GM10248 (cell line): ENCODE data around the gene FAM78B.

Experiments
- CTCF ChIA-PET: fragments of 300-600 bp; sonication (Branson Sonifier 250); formaldehyde crosslinking; extraction: SDS; loops from one replicate; lab custom pipeline; 2021; ENCODE audit warnings: antibody characterized with exemption; lab: Yijun Ruan, JAX
- POLR2A ChIA-PET: fragments of 350-650 bp; sonication (Branson Sonifier 250); formaldehyde crosslinking; extraction: SDS; loops from one replicate; lab custom pipeline; 2020; ENCODE audit warnings: antibody characterized with exemption; lab: Yijun Ruan, JAX
- DNase-seq: peaks from one replicate; pipeline ENCODE4 v3.0.0; 2012; ENCODE audit errors: extremely low spot score
- TF ChIP-seq, protein P1 (sequence below): IDR thresholded peaks from 2 replicates; pipeline ENCODE4 v1.5.1; 2012; ENCODE audit warnings: mild to moderate bottlenecking, low read depth; ENCODE audit errors: extremely low read depth, missing control alignments, control extremely low read depth

Gene FAM78B

DNA sequence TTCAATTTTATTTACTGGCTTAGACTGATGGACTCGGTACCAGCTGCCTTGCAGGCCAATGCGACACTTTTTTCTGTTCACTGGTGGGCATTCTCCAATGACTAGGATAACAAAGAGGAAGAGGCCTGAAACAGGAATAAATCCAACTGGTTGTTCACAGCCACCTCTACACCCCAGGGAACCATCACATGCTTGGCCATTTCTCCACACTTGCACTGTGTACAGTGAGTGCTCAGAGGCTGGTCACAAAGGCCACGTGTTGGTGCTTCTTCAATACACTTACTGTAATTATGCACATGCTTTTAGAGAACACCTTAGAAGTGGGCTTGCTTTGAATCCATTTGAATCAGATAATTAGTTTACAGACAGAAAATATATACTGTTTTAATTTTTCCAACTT is 113.4 kb downstream of the FAM78B start:
- ChIA-PET CTCF (interaction anchor here (1.6 to 1.8 kb wide), 2 partner anchors 13 to 15 kb away, joined by 5 read pairs; no protein-coding TSS in a partner anchor), POLR2A (no interaction called here)
- TF ChIP-seq, protein P1, sequence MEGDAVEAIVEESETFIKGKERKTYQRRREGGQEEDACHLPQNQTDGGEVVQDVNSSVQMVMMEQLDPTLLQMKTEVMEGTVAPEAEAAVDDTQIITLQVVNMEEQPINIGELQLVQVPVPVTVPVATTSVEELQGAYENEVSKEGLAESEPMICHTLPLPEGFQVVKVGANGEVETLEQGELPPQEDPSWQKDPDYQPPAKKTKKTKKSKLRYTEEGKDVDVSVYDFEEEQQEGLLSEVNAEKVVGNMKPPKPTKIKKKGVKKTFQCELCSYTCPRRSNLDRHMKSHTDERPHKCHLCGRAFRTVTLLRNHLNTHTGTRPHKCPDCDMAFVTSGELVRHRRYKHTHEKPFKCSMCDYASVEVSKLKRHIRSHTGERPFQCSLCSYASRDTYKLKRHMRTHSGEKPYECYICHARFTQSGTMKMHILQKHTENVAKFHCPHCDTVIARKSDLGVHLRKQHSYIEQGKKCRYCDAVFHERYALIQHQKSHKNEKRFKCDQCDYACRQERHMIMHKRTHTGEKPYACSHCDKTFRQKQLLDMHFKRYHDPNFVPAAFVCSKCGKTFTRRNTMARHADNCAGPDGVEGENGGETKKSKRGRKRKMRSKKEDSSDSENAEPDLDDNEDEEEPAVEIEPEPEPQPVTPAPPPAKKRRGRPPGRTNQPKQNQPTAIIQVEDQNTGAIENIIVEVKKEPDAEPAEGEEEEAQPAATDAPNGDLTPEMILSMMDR: no peak
- no peak for DNase-seq

DNA sequence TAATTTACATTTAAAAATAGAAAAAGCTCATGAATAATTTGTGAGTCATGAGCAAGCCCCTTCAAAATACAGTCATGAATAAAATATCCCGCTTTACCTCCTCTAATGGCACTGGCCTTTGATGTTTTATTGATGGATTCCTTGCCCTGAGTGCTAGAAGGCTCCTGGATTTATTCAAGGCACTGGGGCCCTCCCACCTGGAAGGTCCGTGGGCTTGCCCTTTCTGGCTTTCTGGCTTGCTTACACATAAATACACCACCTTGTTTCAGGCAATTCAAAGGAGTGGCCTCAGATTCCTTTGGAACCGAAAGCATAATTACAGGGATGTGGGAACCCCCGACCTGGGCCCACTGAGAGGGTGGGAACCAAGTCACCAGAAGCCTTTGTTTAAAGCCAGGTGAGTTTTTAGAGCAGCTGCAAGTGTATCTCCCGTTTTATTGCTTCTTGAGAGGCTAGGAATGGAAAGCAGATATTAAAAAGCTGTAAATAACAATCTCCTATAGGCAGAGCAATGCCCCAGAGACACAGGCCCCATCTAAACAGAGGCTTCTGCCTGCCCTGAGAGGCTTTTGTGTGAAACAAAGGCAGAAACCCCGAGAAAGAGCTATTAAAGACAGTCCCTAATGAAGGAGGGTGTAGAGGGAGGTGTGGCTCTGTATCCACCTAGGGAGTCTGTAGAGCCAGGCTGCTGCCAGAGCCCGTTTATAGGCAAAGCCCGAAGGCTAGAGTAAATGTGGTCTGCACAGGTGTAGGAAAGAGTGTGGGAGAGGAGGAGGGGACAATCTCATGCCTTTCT is 126.4 kb downstream of the FAM78B start:
- DNase-seq: no peak
- CTCF ChIA-PET: interaction anchor here (1.0 kb wide), 1 partner anchor 12 kb away, joined by 5 read pairs; no protein-coding TSS in a partner anchor
- POLR2A ChIA-PET: no interaction called here
- TF ChIP-seq, protein P1: no peak

DNA sequence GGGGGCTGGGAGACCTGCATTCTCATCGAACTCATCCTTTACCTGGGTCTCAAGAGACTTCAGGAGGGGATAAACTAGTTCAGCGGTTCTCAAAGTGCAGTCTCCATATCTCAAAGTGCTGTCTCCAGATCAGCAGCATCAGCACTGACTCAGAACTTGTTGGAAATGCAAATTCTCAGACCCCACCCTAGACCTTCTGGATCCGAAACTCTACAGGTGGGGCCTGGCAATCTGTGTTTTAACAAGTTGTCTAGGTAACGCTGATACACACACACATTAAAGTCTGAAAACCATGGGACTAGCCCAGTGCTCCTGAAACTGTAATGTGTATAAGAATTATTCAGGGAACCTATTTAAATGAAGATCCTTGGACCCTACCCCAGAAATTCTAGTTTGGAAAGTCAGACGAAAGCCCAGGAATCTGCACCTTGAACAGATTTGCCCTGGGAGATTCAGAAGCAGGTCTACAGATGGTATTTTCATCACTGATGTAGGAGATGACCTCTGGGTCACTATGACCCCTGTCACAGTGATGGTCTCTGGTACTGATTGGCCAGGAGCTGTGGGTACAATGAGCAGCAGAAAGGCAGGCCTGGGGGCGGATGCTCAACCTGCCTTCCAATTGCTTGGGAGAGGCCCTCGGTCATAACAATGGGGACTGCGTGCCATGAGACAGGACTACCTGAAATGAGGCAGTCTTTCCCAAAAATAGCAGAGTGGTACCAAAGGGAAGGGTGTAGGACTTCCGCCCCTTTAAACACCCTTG is 127.2 kb downstream of the FAM78B start:
- ChIA-PET CTCF (interaction anchor here (0.6 to 1.9 kb wide), 3 partner anchors 10 to 22 kb away, joined by 3 to 5 read pairs (median 4); no protein-coding TSS in a partner anchor), POLR2A (no interaction called here)
- TF ChIP-seq, protein P1: no peak
- DNase-seq: no peak

DNA sequence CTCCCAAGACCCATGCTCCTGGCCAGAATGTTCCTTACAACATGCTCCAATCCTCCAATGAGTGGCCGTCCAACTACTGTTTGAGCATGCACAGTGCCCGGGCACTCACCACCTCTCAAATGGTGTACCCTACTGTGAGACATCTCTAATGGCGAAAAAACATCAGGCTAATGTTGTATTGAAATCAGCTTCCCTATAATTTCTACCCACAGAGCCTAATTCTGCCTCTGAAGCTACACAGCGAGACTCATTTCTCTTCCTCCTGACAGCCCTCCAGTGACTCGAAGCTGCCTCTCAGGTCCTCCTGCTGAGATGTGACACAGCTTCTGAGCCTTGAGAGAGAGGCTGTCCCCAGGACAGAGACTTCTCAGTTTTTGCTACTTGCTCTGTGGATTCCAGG is 130.7 kb downstream of the FAM78B start:
- DNase-seq: no peak
- ChIA-PET CTCF (no interaction called here), POLR2A (no interaction called here)
- TF ChIP-seq, protein P1: no peak

DNA sequence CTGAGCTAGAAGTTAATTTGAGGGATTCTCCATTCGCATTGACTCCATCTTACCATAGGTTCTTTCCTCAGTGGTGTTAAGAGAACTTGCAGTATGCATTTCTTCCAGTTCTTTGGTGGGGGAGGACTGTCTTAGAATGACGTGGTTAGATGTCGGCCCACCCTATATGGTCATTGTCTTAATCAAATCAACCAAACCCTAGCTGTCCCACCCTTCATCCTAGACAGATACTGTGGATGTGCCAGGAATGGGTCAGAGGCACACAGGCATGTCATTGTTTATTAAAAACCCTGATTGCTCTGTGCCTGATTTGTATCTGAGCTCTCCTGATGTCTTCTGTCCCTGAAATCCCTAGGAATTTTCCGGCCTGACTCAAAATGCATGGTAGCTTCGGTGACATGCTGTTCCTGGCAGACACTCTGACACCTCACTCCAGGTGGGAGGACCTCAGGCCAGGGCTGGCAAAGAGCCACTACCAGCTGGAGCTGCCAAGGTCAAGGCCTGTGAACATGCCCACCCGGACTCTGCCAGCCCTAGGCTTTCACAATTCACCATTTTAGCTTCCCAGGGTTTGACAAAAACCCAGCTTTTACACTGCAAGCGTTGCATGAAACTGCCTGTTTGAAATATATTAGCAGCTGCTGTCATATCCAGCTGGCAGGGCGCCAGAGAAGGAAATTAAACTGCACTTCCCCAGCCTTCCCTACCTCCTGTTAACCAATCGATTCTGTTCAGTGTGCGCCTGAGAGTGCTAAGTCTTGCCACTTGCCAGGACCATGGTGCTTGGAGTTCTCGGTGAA is 134.0 kb downstream of the FAM78B start:
- POLR2A ChIA-PET: no interaction called here
- DNase-seq: no peak

More for the DNA sequence above, 134.0 kb downstream of the FAM78B start:
- TF ChIP-seq, protein P1: no peak
- CTCF ChIA-PET: no interaction called here
